Panc1 (cell line): ENCODE measurements around the gene WDR59. TPM values are rescaled to one million over a fixed set of nuclear protein-coding genes. Genes with fewer than 3 reads are reported as not detected.

Experiments used
- ATAC-seq: fragments of 200-7000 bp; cut with Tn5 transposase; 2 replicates; pipeline ENCODE4 v1.9.1; 2020; ENCODE audit warnings: mild to moderate bottlenecking, moderate library complexity
- BruUV-seq: library from RNA; stranded (reverse); fragments of 400-500 nt; replicated peaks from 2 replicates; lab custom pipeline; 2021; lab: Mats Ljungman, UMichigan
- CTCF ChIA-PET: fragments of 300-600 bp; sonication (Branson Sonifier 250); formaldehyde crosslinking; loops from one replicate; lab custom pipeline; 2022; ENCODE audit warnings: antibody characterized with exemption; lab: Charles Lee
- POLR2A ChIA-PET: fragments of 300-600 bp; sonication (Branson Sonifier 250); formaldehyde crosslinking; loops from one replicate; lab custom pipeline; 2022; ENCODE audit warnings: antibody characterized with exemption; lab: Charles Lee
- DNase-seq: peaks from one replicate; pipeline ENCODE4 v3.0.0-alpha.2; 2010; ENCODE audit warnings: low read depth, low spot score
- H3K27ac ChIP-seq: 2 replicates; pipeline ENCODE4 v1.5.1; 2011; ENCODE audit warnings: mild to moderate bottlenecking, low read length, inconsistent platforms
- H3K27me3 ChIP-seq: fragments of 200-500 bp; sonication (Bioruptor generic); 2 replicates; pipeline ENCODE4 v1.6.0; 2014; ENCODE audit warnings: low read length, inconsistent platforms; ENCODE audit not compliant: control insufficient read depth, insufficient read depth
- H3K36me3 ChIP-seq: fragments of 200-500 bp; sonication (Bioruptor generic); 2 replicates; pipeline ENCODE4 v1.5.1; 2014; ENCODE audit warnings: inconsistent platforms, mild to moderate bottlenecking, low read length, moderate library complexity; ENCODE audit not compliant: control insufficient read depth, insufficient read depth
- H3K4me1 ChIP-seq: 2 replicates; pipeline ENCODE4 v1.5.1; 2011; ENCODE audit warnings: inconsistent platforms, mild to moderate bottlenecking, low read length, moderate library complexity; ENCODE audit not compliant: control insufficient read depth, insufficient read depth
- H3K4me3 ChIP-seq, 2 experiments: 2 replicates each; pipeline ENCODE4 v1.5.1; 2011 to 2012; ENCODE audit warnings: low read depth in 2 of 2, low read length in 2 of 2, mild to moderate bottlenecking in 2 of 2, inconsistent platforms in 1 of 2, moderate library complexity in 1 of 2
- H3K9me3 ChIP-seq: fragments of 200-500 bp; sonication (Bioruptor generic); 2 replicates; pipeline ENCODE4 v1.5.1; 2014; ENCODE audit warnings: low read depth, mild to moderate bottlenecking, inconsistent platforms, low read length, moderate library complexity; ENCODE audit not compliant: control insufficient read depth, insufficient read depth
- POLR2AphosphoS5 ChIP-seq: IDR thresholded peaks from 2 replicates; pipeline ENCODE4 v1.6.1; 2012; ENCODE audit warnings: mild to moderate bottlenecking, low read depth, low read length, moderate library complexity
- REST ChIP-seq, 2 experiments: IDR thresholded peaks; 2 replicates each; pipeline ENCODE4 v1.6.1; 2011 to 2012; ENCODE audit warnings: low read depth in 2 of 2, control low read depth in 1 of 2, low read length in 1 of 2, mild to moderate bottlenecking in 1 of 2, moderate library complexity in 1 of 2; ENCODE audit not compliant: insufficient read depth in 1 of 2
- SIN3A ChIP-seq: IDR thresholded peaks from 2 replicates; pipeline ENCODE4 v1.6.1; 2012; ENCODE audit warnings: low read depth, mild to moderate bottlenecking, low read length, moderate library complexity, borderline replicate concordance; ENCODE audit not compliant: insufficient read depth
- TCF7L2 ChIP-seq: IDR thresholded peaks from 2 replicates; pipeline ENCODE4 v1.6.1; 2011; ENCODE audit warnings: mild to moderate bottlenecking, low read depth, low read length, inconsistent platforms
- in situ Hi-C: cut with HindIII; loops from 2 replicates; pipeline ENCODE4 v1.10.0; 2016; ENCODE audit warnings: low sequenced_read_pairs, low pct_unique_long_range_greater_than_20kb
- intact Hi-C: fragments of 100-400 bp; cut with micrococcal nuclease; formaldehyde crosslinking; loops from one replicate; pipeline ENCODE4 v1.10.0; 2022; ENCODE audit not compliant: unreplicated experiment
- total RNA-seq: library from RNA; stranded (reverse); gene quantifications from one replicate; pipeline ENCODE4 v1.2.1, GENCODE V29; 2021; ENCODE audit not compliant: unreplicated experiment
- TF ChIP-seq, protein P1 (sequence below): fragments of 450-650 bp; IDR thresholded peaks from 2 replicates; pipeline ENCODE4 v1.5.1; 2017; ENCODE audit warnings: mild to moderate bottlenecking

The WDR59 gene
- total RNA-seq, 1 experiment from 2014 or later = 58.7 TPM

DNA sequence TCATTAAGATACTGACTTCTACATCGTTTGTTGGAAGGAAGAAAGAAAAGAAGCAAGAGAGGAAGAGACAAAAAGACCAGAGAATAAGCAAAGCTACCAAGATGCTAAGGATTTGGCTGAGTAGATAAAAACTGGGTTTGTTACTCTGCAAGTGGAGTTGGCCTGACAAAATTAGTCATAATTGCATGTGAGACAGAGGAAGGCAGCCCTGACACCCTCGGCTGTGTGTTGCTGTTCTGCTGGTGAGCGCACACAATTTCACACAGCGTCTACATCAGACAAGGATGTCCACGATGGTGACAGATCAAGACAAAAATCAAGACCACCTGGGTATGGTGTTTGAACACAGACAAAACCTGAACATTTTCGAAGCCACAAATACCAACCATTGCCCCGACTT is 134.9 kb downstream of the WDR59 start:
- Histone ChIP-seq H3K4me3 (no peak overlapping the region), H3K27ac (no peak overlapping the region), H3K27me3 (no peaks in the 10 kb centered on the region), H3K36me3 (no peaks in the 10 kb centered on the region), H3K4me1 (no peaks in the 10 kb centered on the region), H3K9me3 (no peaks in the 10 kb centered on the region)
- DNase-seq = no peak
- intact Hi-C loops = no loop called here
- in situ Hi-C loops = no loop called here
- no TSS peak for BruUV-seq
- TF ChIP-seq REST (IDR thresholded peaks at IDR 0.05; ENCODE audit: insufficient read depth in 1 of 2, low read depth in 2 of 2, low read length in 1 of 2) = no peak
- no peak for TF ChIP-seq TCF7L2
- TF ChIP-seq POLR2AphosphoS5 = no peak
- TF ChIP-seq, protein P1, sequence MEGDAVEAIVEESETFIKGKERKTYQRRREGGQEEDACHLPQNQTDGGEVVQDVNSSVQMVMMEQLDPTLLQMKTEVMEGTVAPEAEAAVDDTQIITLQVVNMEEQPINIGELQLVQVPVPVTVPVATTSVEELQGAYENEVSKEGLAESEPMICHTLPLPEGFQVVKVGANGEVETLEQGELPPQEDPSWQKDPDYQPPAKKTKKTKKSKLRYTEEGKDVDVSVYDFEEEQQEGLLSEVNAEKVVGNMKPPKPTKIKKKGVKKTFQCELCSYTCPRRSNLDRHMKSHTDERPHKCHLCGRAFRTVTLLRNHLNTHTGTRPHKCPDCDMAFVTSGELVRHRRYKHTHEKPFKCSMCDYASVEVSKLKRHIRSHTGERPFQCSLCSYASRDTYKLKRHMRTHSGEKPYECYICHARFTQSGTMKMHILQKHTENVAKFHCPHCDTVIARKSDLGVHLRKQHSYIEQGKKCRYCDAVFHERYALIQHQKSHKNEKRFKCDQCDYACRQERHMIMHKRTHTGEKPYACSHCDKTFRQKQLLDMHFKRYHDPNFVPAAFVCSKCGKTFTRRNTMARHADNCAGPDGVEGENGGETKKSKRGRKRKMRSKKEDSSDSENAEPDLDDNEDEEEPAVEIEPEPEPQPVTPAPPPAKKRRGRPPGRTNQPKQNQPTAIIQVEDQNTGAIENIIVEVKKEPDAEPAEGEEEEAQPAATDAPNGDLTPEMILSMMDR = no peak
- TF ChIP-seq SIN3A = no peak
- ChIA-PET POLR2A (no interaction called here), CTCF (no interaction called here)
- ATAC-seq = no peak

- no peak overlapping the region for H3K4me3 ChIP-seq
- H3K9me3 ChIP-seq = no peaks in the 10 kb centered on the region
- no peaks in the 10 kb centered on the region for H3K27me3 ChIP-seq
- in situ Hi-C loops = no loop called here
- H3K36me3 ChIP-seq = no peaks in the 10 kb centered on the region
- ChIA-PET CTCF (no interaction called here), POLR2A (no interaction called here)
- no peak for TF ChIP-seq TCF7L2
- no peak for TF ChIP-seq SIN3A
- no peak for TF ChIP-seq POLR2AphosphoS5
- TF ChIP-seq REST (IDR thresholded peaks at IDR 0.05; ENCODE audit: insufficient read depth in 1 of 2, low read depth in 2 of 2, low read length in 1 of 2) = no peak
- TF ChIP-seq, protein P1 = no peak
- DNase-seq (no peak), ATAC-seq (no peak)
- no peak overlapping the region for H3K27ac ChIP-seq
- H3K4me1 ChIP-seq = no peaks in the 10 kb centered on the region
- BruUV-seq = no TSS peak
- intact Hi-C loops = no loop called here
Measured at GRCh38 chr16:74847202-74847601, 137.7 kb downstream of the WDR59 start.
